GM18526 (cell line): ENCODE data around the gene DNAJB7.

Experiments used
- POLR2A ChIP-seq: IDR thresholded peaks from 3 replicates; pipeline ENCODE4 v1.6.1; 2011; ENCODE audit not compliant: insufficient read length; ENCODE audit errors: extremely low read depth

Gene DNAJB7

DNA sequence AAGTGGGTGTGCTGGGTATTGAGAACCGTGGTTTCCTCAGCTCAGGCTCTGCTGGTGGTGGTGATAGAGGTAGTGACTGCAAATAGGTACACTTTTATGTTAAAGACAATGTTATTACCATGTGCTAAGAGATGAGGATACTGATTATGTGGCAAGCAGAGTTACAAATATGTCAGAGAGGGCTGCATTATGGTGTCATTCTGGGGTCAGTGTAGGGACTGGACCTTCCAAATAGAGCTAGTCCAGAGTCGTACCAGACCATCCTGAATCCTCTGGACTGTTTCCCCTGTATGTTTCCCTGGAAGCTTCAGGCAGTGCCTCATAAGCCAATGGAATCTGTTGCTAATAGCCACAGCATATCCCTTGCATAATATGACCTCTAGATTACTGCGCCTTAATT is at the start of gene DNAJB7:
TSS of gene DNAJB7 (minus strand) at position 101 of the 400 bp plus-strand sequence. CDS start 119 bp downstream, outside the sequence.
- TF ChIP-seq POLR2A: no peak

DNA sequence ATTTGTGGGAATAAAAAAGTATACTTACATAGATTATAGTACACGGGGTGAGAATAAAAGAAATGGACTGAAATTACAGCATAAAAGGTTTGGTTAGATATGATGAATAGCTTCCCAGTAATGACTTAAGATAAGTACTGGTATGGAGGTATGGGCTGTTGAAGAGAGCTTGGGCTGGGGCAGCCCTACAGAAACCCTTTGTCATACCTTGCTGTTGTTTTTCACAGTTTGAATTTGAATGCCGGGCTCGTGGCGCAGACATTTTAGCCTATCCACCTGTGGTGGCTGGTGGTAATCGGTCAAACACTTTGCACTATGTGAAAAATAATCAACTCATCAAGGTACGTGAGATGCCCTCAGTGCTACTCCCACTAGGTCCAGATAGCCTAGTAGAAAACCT is 47.0 kb upstream of the DNAJB7 start:
- no peak for TF ChIP-seq POLR2A

- TF ChIP-seq POLR2A: no peak
Observed at GRCh38 chr22:40904101-40904500, 42.2 kb upstream of the DNAJB7 start.

- TF ChIP-seq POLR2A: no peak
Observed at GRCh38 chr22:40898850-40899357, 37.0 kb upstream of the DNAJB7 start.

- TF ChIP-seq POLR2A: no peak
Observed at GRCh38 chr22:40894417-40894816, 32.5 kb upstream of the DNAJB7 start.

- TF ChIP-seq POLR2A: no peak
Observed at GRCh38 chr22:40890881-40891280, 29.0 kb upstream of the DNAJB7 start.

- TF ChIP-seq POLR2A: no peak
Observed at GRCh38 chr22:40889116-40889515, 27.2 kb upstream of the DNAJB7 start.

DNA sequence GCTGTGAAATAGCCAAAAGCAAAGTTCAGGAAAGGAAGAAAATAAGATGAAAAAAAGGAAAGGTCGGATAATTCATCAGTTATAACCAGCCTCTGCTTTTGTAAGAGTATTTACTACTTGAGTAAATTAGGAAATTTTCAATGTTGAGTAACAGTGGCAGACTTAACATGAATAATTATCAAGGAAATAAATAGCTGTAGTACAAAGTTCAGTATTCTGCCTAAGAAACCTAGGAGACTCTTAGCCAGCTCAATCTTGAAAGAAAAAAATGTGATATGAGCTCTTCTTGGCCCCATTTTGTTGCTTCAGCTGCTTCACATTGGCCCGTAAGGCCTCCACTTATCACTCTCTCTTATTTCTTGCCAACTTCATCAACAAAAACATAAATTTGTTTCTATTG is 17.0 kb upstream of the DNAJB7 start:
- no peak for TF ChIP-seq POLR2A

- TF ChIP-seq POLR2A: no peak
Observed at GRCh38 chr22:40877488-40877887, 15.6 kb upstream of the DNAJB7 start.

GRCh38 chr22:40876907-40877306 is 15.0 kb upstream of the DNAJB7 start:
- no peak for TF ChIP-seq POLR2A

- no peak for TF ChIP-seq POLR2A
Observed at GRCh38 chr22:40875111-40875510, 13.2 kb upstream of the DNAJB7 start.

DNA sequence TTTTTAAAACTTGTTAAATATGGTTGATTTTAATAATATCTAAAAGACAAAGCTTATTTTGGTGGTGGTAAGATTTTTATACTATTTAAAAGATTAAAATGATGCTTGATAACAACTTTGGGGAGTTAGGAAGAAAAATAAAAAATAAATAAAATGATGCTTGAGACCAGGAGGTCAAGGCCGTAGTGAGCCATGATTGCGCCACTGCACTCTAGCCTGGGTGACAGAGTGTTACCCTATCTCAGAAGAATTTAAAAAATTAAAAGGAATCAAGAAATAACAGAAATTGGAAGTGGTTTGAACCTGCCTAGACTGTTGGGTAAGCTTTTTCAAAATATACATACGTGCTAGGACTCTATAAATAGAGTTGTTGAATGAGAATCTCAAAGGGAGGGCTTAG is 12.1 kb upstream of the DNAJB7 start:
- TF ChIP-seq POLR2A: no peak

DNA sequence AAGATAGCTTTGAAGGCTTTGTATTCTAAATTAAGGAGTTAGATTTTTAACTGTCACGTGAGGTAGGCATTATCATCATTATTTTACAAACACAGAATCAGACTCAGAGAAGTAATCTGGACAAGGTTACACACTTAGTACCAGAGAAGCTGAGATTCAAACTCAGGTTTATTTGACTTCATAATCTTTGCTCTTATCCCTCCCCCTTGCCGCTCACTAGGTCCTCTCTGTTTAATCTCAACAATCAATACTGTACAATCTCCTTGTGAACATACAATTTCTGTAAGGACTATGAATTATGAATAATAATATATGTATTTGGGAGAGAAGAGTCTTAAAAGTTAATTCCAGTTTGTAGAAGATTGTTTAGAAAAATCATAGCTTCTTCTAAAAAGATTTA is 5.2 kb upstream of the DNAJB7 start:
- no peak for TF ChIP-seq POLR2A

DNA sequence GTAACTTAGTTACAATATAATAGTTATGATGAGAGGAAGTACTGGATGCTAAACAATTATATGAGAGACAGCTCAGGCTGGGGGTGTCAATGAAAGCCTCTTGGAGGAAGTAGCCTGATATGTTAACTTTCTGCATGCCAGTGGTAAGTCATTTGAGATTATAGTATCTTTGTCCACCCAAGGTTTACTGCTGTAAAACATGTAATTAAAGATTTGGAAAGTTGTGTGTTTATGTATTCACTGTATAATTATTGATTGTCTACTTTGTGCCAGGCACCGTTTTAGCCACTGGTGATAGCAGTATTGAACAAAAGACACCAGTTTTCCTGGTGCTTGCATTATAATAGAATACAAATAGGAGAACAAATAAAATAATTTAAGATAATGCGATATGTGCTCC is 624 bp upstream of the DNAJB7 start:
- no peak for TF ChIP-seq POLR2A

DNA sequence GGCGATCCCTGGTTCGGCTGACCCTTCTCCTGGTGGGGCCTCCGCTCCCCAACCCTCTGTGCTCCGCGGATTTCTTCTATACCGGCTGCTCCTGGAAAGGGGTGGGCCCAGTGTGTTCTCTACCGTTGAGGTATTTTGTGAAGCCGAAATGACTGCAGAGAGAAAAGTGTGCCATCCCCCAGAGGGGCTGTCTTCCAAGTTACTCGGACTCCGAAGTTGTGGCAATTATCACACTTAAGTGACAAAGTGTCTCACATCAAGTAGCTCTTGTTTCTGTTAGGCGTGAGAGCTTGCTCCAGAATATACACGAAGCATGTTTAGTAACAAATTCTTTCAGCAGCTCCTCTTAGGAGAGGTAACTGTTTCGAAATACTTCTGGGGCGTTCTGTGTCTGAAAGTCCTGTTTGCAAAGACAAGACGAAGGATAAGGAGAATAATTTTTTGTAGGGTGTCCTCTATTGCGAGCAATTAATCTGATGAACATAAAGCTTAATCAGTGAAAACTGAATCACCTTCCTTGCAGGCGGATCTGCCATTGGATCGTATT is 4.5 kb downstream of the DNAJB7 start:
- TF ChIP-seq POLR2A: no peak

- peak; percentile 71 for TF ChIP-seq POLR2A
Observed at GRCh38 chr22:40856513-40857308, 5.2 kb downstream of the DNAJB7 start, which contains the start of the genes ST13 and XPNPEP3. Gene ST13 (minus strand): TSS chr22:40856639. CDS start chr22:40856540, 99 bp downstream. Gene XPNPEP3 (plus strand): TSS chr22:40857148. CDS start chr22:40857182, 34 bp downstream.
